Large intestine (tissue), 12 donors: ENCODE data around the gene ADAM19. TPM values are rescaled to one million over a fixed set of nuclear protein-coding genes. Genes with fewer than 3 reads are reported as not detected.
A peak's percentile ranks its signal among the peaks of the same experiment; 100 is the strongest.

ENCODE experiments used
- DNase-seq, 2 donors: peaks; one replicate each; pipeline versions ENCODE4 v3.0.0 to v3.0.0-alpha.2; 2013
- H3K27ac ChIP-seq: one replicate; pipeline ENCODE4 v1.5.1; 2013; ENCODE audit warnings: low read length
- H3K27me3 ChIP-seq: 2 replicates; pipeline ENCODE4 v1.6.1; 2013; ENCODE audit warnings: low read length; ENCODE audit not compliant: control insufficient read depth, insufficient read depth
- H3K36me3 ChIP-seq: 2 replicates; pipeline ENCODE4 v1.6.1; 2013; ENCODE audit warnings: low read length; ENCODE audit not compliant: control insufficient read depth, insufficient read depth
- H3K4me1 ChIP-seq: one replicate; pipeline ENCODE4 v1.6.1; 2013; ENCODE audit warnings: low read length; ENCODE audit not compliant: control insufficient read depth, insufficient read depth
- H3K4me3 ChIP-seq: one replicate; pipeline ENCODE4 v1.5.1; 2013; ENCODE audit warnings: low read length
- H3K9me3 ChIP-seq: one replicate; pipeline ENCODE4 v1.6.1; 2013; ENCODE audit warnings: mild to moderate bottlenecking, low read depth, low read length, moderate library complexity; ENCODE audit not compliant: control insufficient read depth
- WGBS: methylation state at CpG from one replicate; pipeline ENCODE4 v1.1.5; 2013; ENCODE audit warnings: low lambda C conversion rate; ENCODE audit not compliant: insufficient coverage; 5-methylcytosine and 5-hydroxymethylcytosine counted together
- long read RNA-seq, 11 donors: transcript quantifications; one replicate each; lab custom pipeline, GENCODE V29; 2026
- polyA plus RNA-seq: library from polyadenylated mRNA; unstranded; fragments of 120-200 nt; gene quantifications from one replicate; pipeline ENCODE4 v1.2.1, GENCODE V29; 2013

Gene ADAM19
- polyA plus RNA-seq: 13.6 TPM
- long read RNA-seq, donor 1, full-length matches to known transcripts: 1 of 8 reads
- long read RNA-seq, donor 1, partial matches to known transcripts: 7 of 8 reads
- long read RNA-seq, donor 1, other reads (novel, unspliced or antisense): 0 of 8 reads
- long read RNA-seq, donor 2, full-length matches to known transcripts: 1 of 1 reads
- long read RNA-seq, donor 2, partial matches to known transcripts: 0 of 1 reads
- long read RNA-seq, donor 2, other reads (novel, unspliced or antisense): 0 of 1 reads
- long read RNA-seq, donor 3, full-length matches to known transcripts: 1 of 11 reads
- long read RNA-seq, donor 3, partial matches to known transcripts: 10 of 11 reads
- long read RNA-seq, donor 3, other reads (novel, unspliced or antisense): 0 of 11 reads
- long read RNA-seq, donor 4: 0 reads
- long read RNA-seq, donor 5, full-length matches to known transcripts: 1 of 27 reads
- long read RNA-seq, donor 5, partial matches to known transcripts: 26 of 27 reads
- long read RNA-seq, donor 5, other reads (novel, unspliced or antisense): 0 of 27 reads
- long read RNA-seq, donor 6, full-length matches to known transcripts: 1 of 1 reads
- long read RNA-seq, donor 6, partial matches to known transcripts: 0 of 1 reads
- long read RNA-seq, donor 6, other reads (novel, unspliced or antisense): 0 of 1 reads
- long read RNA-seq, donor 7: 0 reads
- long read RNA-seq, donor 8, full-length matches to known transcripts: 1 of 1 reads
- long read RNA-seq, donor 8, partial matches to known transcripts: 0 of 1 reads
- long read RNA-seq, donor 8, other reads (novel, unspliced or antisense): 0 of 1 reads
- long read RNA-seq, donor 9, partial matches to known transcripts: 0 of 1 reads
- long read RNA-seq, donor 9, other reads (novel, unspliced or antisense): 0 of 1 reads
- long read RNA-seq, donor 10: 0 reads
- long read RNA-seq, donor 11, full-length matches to known transcripts: 1 of 1 reads
- long read RNA-seq, donor 11, partial matches to known transcripts: 0 of 1 reads
- long read RNA-seq, donor 11, other reads (novel, unspliced or antisense): 0 of 1 reads

- Histone ChIP-seq H3K27ac (peak within 1 kb of the TSS; percentile 61), H3K9me3 (no peaks in the 10 kb centered on the region), H3K36me3 (no peaks in the 10 kb centered on the region), H3K4me1 (peaks cover 11% of the 10 kb centered on the region), H3K4me3 (peak within 1 kb of the TSS; percentile 68), H3K27me3 (peaks cover 12% of the 10 kb centered on the region)
- WGBS: no CpG with 5 or more reads among the region's 63 CpGs
- peak in 1 of 2 donors; percentile 69 for DNase-seq
These were observed at the start of gene ADAM19 for GRCh38 chr5:157575381-157576020. Gene ADAM19, minus strand, starts transcription at chr5:157575775. Its CDS starts 79 bp downstream, at chr5:157575696.

GRCh38 chr5:157624144-157624543 lies 48.6 kb upstream of the ADAM19 start:
- 20% methylated on average over 1 of the region's 2 CpGs for WGBS
- Histone ChIP-seq H3K27me3 (no peaks in the 10 kb centered on the region), H3K27ac (no peak overlapping the region), H3K9me3 (no peaks in the 10 kb centered on the region), H3K36me3 (no peaks in the 10 kb centered on the region), H3K4me3 (no peak overlapping the region), H3K4me1 (no peaks in the 10 kb centered on the region)
- DNase-seq: peak in 1 of 2 donors; percentile 33

- Histone ChIP-seq H3K27me3 (no peaks in the 10 kb centered on the region), H3K9me3 (peaks cover 3% of the 10 kb centered on the region), H3K4me3 (no peak overlapping the region), H3K36me3 (no peaks in the 10 kb centered on the region), H3K27ac (no peak overlapping the region), H3K4me1 (no peaks in the 10 kb centered on the region)
- no peak for DNase-seq
These were observed 45.2 kb upstream of the ADAM19 start for GRCh38 chr5:157620776-157621175.

GRCh38 chr5:157618191-157618765 lies 42.7 kb upstream of the ADAM19 start:
- H3K9me3 ChIP-seq: peaks cover 3% of the 10 kb centered on the region
- no peaks in the 10 kb centered on the region for H3K36me3 ChIP-seq
- no CpG with 5 or more reads among the region's 8 CpGs for WGBS
- no peak overlapping the region for H3K27ac ChIP-seq
- DNase-seq: no peak
- H3K4me1 ChIP-seq: no peaks in the 10 kb centered on the region
- no peaks in the 10 kb centered on the region for H3K27me3 ChIP-seq
- H3K4me3 ChIP-seq: no peak overlapping the region

- no peak for DNase-seq
- no peak overlapping the region for H3K27ac ChIP-seq
- peaks cover 3% of the 10 kb centered on the region for H3K9me3 ChIP-seq
- H3K36me3 ChIP-seq: no peaks in the 10 kb centered on the region
- no peak overlapping the region for H3K4me3 ChIP-seq
- no peaks in the 10 kb centered on the region for H3K4me1 ChIP-seq
- WGBS: no CpG with 5 or more reads among the region's 4 CpGs
- H3K27me3 ChIP-seq: no peaks in the 10 kb centered on the region
These were observed 41.2 kb upstream of the ADAM19 start for GRCh38 chr5:157616785-157617184.

GRCh38 chr5:157613385-157614245 lies 38.0 kb upstream of the ADAM19 start:
- Histone ChIP-seq H3K4me3 (no peak overlapping the region), H3K27ac (no peak overlapping the region), H3K27me3 (no peaks in the 10 kb centered on the region), H3K9me3 (peaks cover 3% of the 10 kb centered on the region), H3K4me1 (no peaks in the 10 kb centered on the region), H3K36me3 (no peaks in the 10 kb centered on the region)
- WGBS: no CpG with 5 or more reads among the region's 11 CpGs
- peak in 1 of 2 donors; percentile 35 for DNase-seq

GRCh38 chr5:157612581-157612980 lies 37.0 kb upstream of the ADAM19 start:
- Histone ChIP-seq H3K9me3 (no peaks in the 10 kb centered on the region), H3K4me1 (no peaks in the 10 kb centered on the region), H3K36me3 (no peaks in the 10 kb centered on the region), H3K27me3 (no peaks in the 10 kb centered on the region), H3K27ac (no peak overlapping the region), H3K4me3 (no peak overlapping the region)
- 62% methylated on average over 2 of the region's 5 CpGs for WGBS
- DNase-seq: no peak

GRCh38 chr5:157611571-157612476 lies 36.2 kb upstream of the ADAM19 start:
- no peak overlapping the region for H3K4me3 ChIP-seq
- H3K27me3 ChIP-seq: no peaks in the 10 kb centered on the region
- H3K36me3 ChIP-seq: no peaks in the 10 kb centered on the region
- H3K9me3 ChIP-seq: no peaks in the 10 kb centered on the region
- no peak overlapping the region for H3K27ac ChIP-seq
- WGBS: 67% methylated on average over 3 of the region's 10 CpGs
- H3K4me1 ChIP-seq: no peaks in the 10 kb centered on the region
- DNase-seq: no peak
